Common myeloid progenitor, CD34-positive (primary cell): ENCODE measurements around the gene HNRNPAB.
A peak's percentile ranks its signal among the peaks of the same experiment; 100 is the strongest.

Experiments used
- CTCF ChIA-PET: fragments of 350-600 bp; sonication (Branson Sonifier 250); formaldehyde crosslinking; loops from one replicate; lab custom pipeline; 2021; ENCODE audit warnings: antibody characterized with exemption; lab: Charles Lee
- POLR2A ChIA-PET: fragments of 350-600 bp; sonication (Branson Sonifier 250); formaldehyde crosslinking; loops from one replicate; lab custom pipeline; 2021; ENCODE audit warnings: antibody characterized with exemption; lab: Charles Lee
- DNase-seq, 3 donors: peaks; one replicate each; pipeline versions ENCODE4 v3.0.0 to v3.0.0-alpha.2; 2013
- H3K27ac ChIP-seq, 2 experiments: 1 replicate in 1 of 2; 2 replicates in 1 of 2; pipeline ENCODE4 v1.7.0; 2013; ENCODE audit warnings: inconsistent platforms in 2 of 2, low read length in 2 of 2, mild to moderate bottlenecking in 2 of 2, low read depth in 1 of 2, moderate library complexity in 1 of 2; ENCODE audit not compliant: severe bottlenecking in 2 of 2, insufficient read depth in 1 of 2, poor library complexity in 1 of 2
- H3K27me3 ChIP-seq, 5 experiments: replicated peaks in 2 of 5; 1 replicate in 3 of 5; 2 replicates in 2 of 5; pipeline versions ENCODE4 v1.6.1 to v1.7.0; 2013; ENCODE audit warnings: low read length in 4 of 5, mild to moderate bottlenecking in 2 of 5, moderate library complexity in 2 of 5, inconsistent platforms in 1 of 5; ENCODE audit not compliant: insufficient read depth in 5 of 5, control insufficient read depth in 4 of 5
- H3K36me3 ChIP-seq, 4 experiments: 1 replicate in 2 of 4; 2 replicates in 2 of 4; pipeline versions ENCODE4 v1.6.1 to v1.7.0; 2013; ENCODE audit warnings: low read length in 3 of 4, control low read depth in 1 of 4, mild to moderate bottlenecking in 1 of 4; ENCODE audit not compliant: control insufficient read depth in 4 of 4, insufficient read depth in 4 of 4
- H3K4me1 ChIP-seq, 4 experiments: 1 replicate in 3 of 4; 2 replicates in 1 of 4; pipeline versions ENCODE4 v1.6.1 to v1.7.1; 2013; ENCODE audit warnings: low read length in 3 of 4, mild to moderate bottlenecking in 3 of 4, control low read depth in 1 of 4, inconsistent platforms in 1 of 4, moderate library complexity in 1 of 4; ENCODE audit not compliant: control insufficient read depth in 4 of 4, insufficient read depth in 4 of 4; ENCODE audit errors: control extremely low read depth in 1 of 4
- H3K4me3 ChIP-seq, 7 experiments: 1 replicate in 4 of 7; 2 replicates in 3 of 7; pipeline versions ENCODE4 v1.5.1 to v1.7.0; 2013; ENCODE audit warnings: mild to moderate bottlenecking in 7 of 7, low read length in 6 of 7, moderate library complexity in 6 of 7, inconsistent platforms in 2 of 7, low read depth in 2 of 7, control low read depth in 1 of 7; ENCODE audit not compliant: insufficient read depth in 4 of 7, control insufficient read depth in 1 of 7; ENCODE audit errors: extremely low read depth in 1 of 7
- H3K9me3 ChIP-seq, 5 experiments: 1 replicate in 4 of 5; 2 replicates in 1 of 5; pipeline versions ENCODE4 v1.6.1 to v1.7.1; 2013; ENCODE audit warnings: low read length in 4 of 5, mild to moderate bottlenecking in 2 of 5, inconsistent platforms in 1 of 5, low read depth in 1 of 5, moderate library complexity in 1 of 5; ENCODE audit not compliant: control insufficient read depth in 4 of 5, insufficient read depth in 2 of 5; ENCODE audit errors: control extremely low read depth in 1 of 5
- WGBS: methylation state at CpG from one replicate; pipeline ENCODE4 v1.1.5; 2013; ENCODE audit not compliant: insufficient coverage; 5-methylcytosine and 5-hydroxymethylcytosine counted together

The HNRNPAB gene

DNA sequence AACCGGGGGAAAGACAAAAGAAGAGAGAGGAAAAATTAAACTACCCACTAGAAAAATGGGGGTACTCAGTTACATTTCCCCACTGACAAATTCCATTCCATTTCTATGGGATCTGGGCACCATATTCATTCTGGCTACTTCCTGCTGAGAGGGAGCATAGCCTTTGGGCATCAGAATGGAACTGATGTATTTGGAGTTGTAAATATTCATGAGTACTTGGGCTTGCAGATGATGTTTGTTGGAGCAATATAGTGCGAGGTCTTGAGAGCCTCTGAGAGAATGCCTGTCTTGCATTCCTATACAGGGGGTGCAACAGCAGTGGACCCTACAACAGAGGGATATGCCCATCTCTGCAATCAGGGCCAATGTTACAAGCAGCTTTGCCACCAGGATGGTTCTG, 33.9 kb upstream of the HNRNPAB start:
- CTCF ChIA-PET, result interaction anchor here (0.9 to 1.0 kb wide), 2 partner anchors 91 to 94 kb away, joined by 3 read pairs; no protein-coding TSS in a partner anchor

DNA sequence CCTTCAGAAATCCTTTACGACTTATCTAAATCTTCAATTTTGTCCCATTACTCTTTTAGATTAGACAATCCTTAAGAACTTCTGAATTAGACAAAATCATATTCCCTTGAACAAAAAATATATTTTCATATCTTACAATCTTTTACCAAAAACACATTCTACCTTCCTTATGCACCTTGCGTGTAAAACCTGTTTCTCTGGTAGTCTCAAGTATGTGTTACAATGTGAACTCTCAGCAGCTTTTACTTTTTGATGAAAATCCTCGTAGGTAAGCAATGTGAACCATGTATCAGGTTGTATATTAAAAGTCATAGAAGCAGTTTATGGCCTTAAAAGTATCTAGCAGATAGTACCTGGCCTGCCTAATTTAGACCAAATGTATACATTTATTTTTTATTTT, 29.9 kb upstream of the HNRNPAB start:
- no peak overlapping the region for H3K27ac ChIP-seq
- 100% methylated on average over 2 of the region's 3 CpGs for WGBS
- H3K9me3 ChIP-seq, result no peaks in the 10 kb centered on the region
- CTCF ChIA-PET, result interaction anchor here (0.5 to 1.6 kb wide), 3 partner anchors 10 to 100 kb away, joined by 3 to 5 read pairs (median 3); no protein-coding TSS in a partner anchor
- POLR2A ChIA-PET, result no interaction called here
- H3K27me3 ChIP-seq, result no peaks in the 10 kb centered on the region
- no peaks in the 10 kb centered on the region for H3K36me3 ChIP-seq
- DNase-seq, result no peak
- H3K4me1 ChIP-seq, result peaks cover 0 to 15% (median 8%) of the 10 kb centered on the region in 4 experiments
- no peak overlapping the region for H3K4me3 ChIP-seq

More for the DNA sequence above, 33.9 kb upstream of the HNRNPAB start:
- 91% methylated on average over 1 of the region's 2 CpGs for WGBS
- H3K4me1 ChIP-seq, result no peaks in the 10 kb centered on the region
- peaks cover 0 to 4% (median 0%) of the 10 kb centered on the region in 5 experiments for H3K27me3 ChIP-seq
- no peak overlapping the region for H3K4me3 ChIP-seq
- H3K27ac ChIP-seq, result no peak overlapping the region
- POLR2A ChIA-PET, result no interaction called here
- H3K9me3 ChIP-seq, result no peaks in the 10 kb centered on the region
- no peak for DNase-seq
- H3K36me3 ChIP-seq, result no peaks in the 10 kb centered on the region

DNA sequence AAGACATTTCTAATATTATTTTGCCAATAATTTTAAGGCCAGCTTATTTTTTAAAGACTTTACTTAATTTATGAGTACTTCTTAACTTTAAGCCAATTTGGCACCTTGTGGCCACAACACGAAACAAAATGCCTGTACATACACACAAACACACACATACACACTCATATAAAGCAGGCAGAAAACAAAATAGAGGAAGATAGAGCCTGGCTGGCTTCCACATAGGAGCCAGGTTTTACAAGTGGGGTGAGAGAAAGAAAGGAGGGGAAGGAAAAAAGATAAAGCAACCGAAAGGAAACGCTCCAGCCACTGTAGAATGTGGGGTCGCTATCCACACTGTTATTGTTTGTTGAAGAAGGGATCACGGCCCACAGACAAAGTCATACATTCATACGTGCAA, 27.5 kb upstream of the HNRNPAB start:
- POLR2A ChIA-PET, result no interaction called here
- Histone ChIP-seq H3K9me3 (no peaks in the 10 kb centered on the region), H3K27me3 (no peaks in the 10 kb centered on the region), H3K36me3 (no peaks in the 10 kb centered on the region), H3K4me1 (peaks cover 4 to 33% (median 18%) of the 10 kb centered on the region in 4 experiments), H3K27ac (no peak overlapping the region), H3K4me3 (peak overlapping the region in 1 of 7 experiments; percentile 38)
- WGBS, result 0% methylated on average over 1 of the region's 6 CpGs
- CTCF ChIA-PET, result interaction anchor here (1.3 to 1.8 kb wide), 4 partner anchors 11 to 102 kb away, joined by 3 to 7 read pairs (median 4); no protein-coding TSS in a partner anchor
- peak in 2 of 3 donors; percentile 63 to 77 for DNase-seq

DNA sequence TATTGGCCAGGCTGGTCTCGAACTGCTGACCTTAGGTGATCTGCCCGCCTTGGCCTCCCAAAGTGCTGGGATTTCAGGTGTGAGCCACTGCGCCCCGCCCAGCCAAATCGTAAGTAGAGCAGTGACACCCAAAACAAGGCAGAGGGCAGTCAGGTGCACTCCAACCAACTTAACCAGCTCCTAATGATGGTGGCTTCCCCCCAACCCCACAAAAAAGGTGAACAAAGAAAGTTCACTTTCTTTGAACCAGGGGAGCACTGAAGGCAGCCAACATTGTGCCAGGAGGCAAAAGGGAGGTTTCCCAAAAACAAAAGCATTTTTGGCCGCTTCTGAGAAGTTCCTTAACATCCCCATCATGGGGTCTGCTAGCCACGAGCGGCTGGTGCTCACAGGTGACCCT, 26.8 kb upstream of the HNRNPAB start:
- ChIA-PET CTCF (interaction anchor here (1.1 to 1.8 kb wide), 3 partner anchors 9 to 102 kb away, joined by 3 to 7 read pairs (median 5); no protein-coding TSS in a partner anchor), POLR2A (interaction anchor here (1.4 kb wide), 1 partner anchor 27 kb away, joined by 4 read pairs; the partner anchor contains the start of gene HNRNPAB)
- WGBS, result 93% methylated on average over 7 of the region's 8 CpGs

GRCh38 chr5:178180141-178180863, 24.0 kb upstream of the HNRNPAB start:
- POLR2A ChIA-PET, result no interaction called here
- 98% methylated on average over 3 of the region's 9 CpGs for WGBS

More for the DNA sequence above, 26.8 kb upstream of the HNRNPAB start:
- Histone ChIP-seq H3K27ac (no peak overlapping the region), H3K27me3 (no peaks in the 10 kb centered on the region), H3K4me1 (peaks cover 7 to 40% (median 25%) of the 10 kb centered on the region in 4 experiments), H3K4me3 (no peak overlapping the region), H3K36me3 (no peaks in the 10 kb centered on the region), H3K9me3 (no peaks in the 10 kb centered on the region)
- DNase-seq, result no peak

GRCh38 chr5:178182158-178182876, 22.0 kb upstream of the HNRNPAB start:
- CTCF ChIA-PET, result interaction anchor here (1.0 to 3.1 kb wide), 9 partner anchors 12 to 90 kb away, joined by 3 to 15 read pairs (median 3); no protein-coding TSS in a partner anchor
- Histone ChIP-seq H3K4me3 (peak overlapping the region in 3 of 7 experiments; percentile 1 to 28 (median 15)), H3K27ac (peak overlapping the region in 1 of 2 experiments; percentile 60), H3K4me1 (peaks cover 7 to 39% (median 24%) of the 10 kb centered on the region in 4 experiments), H3K9me3 (no peaks in the 10 kb centered on the region), H3K36me3 (no peaks in the 10 kb centered on the region), H3K27me3 (no peaks in the 10 kb centered on the region)
- POLR2A ChIA-PET, result interaction anchor here (0.7 to 2.7 kb wide), 6 partner anchors 12 to 65 kb away, joined by 3 to 25 read pairs (median 4); partner anchors contain the start of gene HNRNPAB
- DNase-seq, result peak; percentile 94 to 100 (median 99)
- 0% methylated on average over 3 of the region's 4 CpGs for WGBS

More at GRCh38 chr5:178180141-178180863, 24.0 kb upstream of the HNRNPAB start:
- Histone ChIP-seq H3K4me3 (no peak overlapping the region), H3K4me1 (peaks cover 7 to 44% (median 28%) of the 10 kb centered on the region in 4 experiments), H3K36me3 (no peaks in the 10 kb centered on the region), H3K27me3 (no peaks in the 10 kb centered on the region), H3K27ac (no peak overlapping the region), H3K9me3 (no peaks in the 10 kb centered on the region)
- DNase-seq, result no peak
- CTCF ChIA-PET, result interaction anchor here (0.9 to 3.1 kb wide), 6 partner anchors 11 to 102 kb away, joined by 3 to 15 read pairs (median 4); partner anchors contain the start of gene HNRNPAB
